T-helper 1 cell treated with Interleukin-12 subunit alpha and Interleukin-12 subunit beta and Interleukin-4 antibody, amounts not matched to agents 30 μg/mL and 1 μg/mL, for 36 hours (primary cell): ENCODE measurements around the gene TNNI2.

Experiments used
- H3K27ac Mint-ChIP-seq: one replicate; pipeline ENCODE4 v1.8.0; 2021; ENCODE audit warnings: mild to moderate bottlenecking, mixed read lengths
- H3K27me3 Mint-ChIP-seq: one replicate; pipeline ENCODE4 v1.8.0; 2021; ENCODE audit warnings: low read depth, mixed read lengths
- H3K36me3 Mint-ChIP-seq: one replicate; pipeline ENCODE4 v1.8.0; 2021; ENCODE audit warnings: low read depth, mixed read lengths
- H3K4me1 Mint-ChIP-seq: one replicate; pipeline ENCODE4 v1.8.0; 2021; ENCODE audit warnings: low read depth, mixed read lengths
- H3K4me3 Mint-ChIP-seq: one replicate; pipeline ENCODE4 v1.8.0; 2021; ENCODE audit warnings: mild to moderate bottlenecking, moderate library complexity, mixed read lengths
- H3K9me3 Mint-ChIP-seq: one replicate; pipeline ENCODE4 v1.8.0; 2021; ENCODE audit warnings: mixed read lengths

Gene TNNI2

DNA sequence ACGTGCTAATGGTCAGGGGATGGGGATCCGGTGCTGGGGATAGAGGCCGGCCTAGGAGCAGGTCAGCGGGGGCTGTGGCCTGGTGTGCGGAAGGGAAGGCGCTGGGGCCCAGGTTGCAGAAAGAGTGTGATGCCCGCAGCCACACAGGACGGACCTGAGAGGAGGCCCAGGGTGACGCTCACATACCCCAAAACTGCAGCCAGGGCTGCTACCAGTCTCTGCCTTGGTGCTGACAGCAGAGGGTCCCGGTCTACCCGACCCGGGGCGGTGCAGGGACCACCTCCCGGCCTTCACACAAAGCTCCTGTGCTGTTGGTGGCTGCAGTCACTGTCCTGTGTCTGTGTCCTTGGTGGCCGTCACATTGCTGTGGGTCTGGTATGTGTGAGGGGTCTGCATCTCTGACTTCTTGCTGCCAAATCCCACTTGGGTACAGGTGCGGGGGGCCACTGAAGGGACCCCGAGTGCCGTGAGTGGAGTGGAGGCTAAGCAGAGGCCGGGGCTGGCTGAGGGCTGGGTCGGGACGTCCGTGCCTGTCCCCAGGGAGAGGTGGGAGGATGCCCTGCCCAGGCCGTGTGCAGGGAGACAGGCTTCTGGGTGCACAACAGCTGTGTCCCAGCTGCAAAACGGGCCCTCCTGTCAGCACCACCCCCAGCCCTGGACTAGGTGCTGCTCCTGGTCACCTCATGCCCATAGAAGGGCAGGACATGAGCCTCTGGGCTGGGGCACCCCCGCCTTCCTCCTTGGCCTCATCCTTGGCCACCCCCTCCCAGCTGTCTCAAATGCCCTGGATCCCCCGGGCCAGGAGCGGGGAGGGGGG lies 15.6 kb downstream of the TNNI2 start:
- H3K4me1 Mint-ChIP-seq, result peaks cover 32% of the 10 kb centered on the region
- no peaks in the 10 kb centered on the region for H3K27me3 Mint-ChIP-seq
- H3K27ac Mint-ChIP-seq, result peak overlapping the region; percentile 91
- peak overlapping the region; percentile 99 for H3K4me3 Mint-ChIP-seq
- no peaks in the 10 kb centered on the region for H3K9me3 Mint-ChIP-seq
- H3K36me3 Mint-ChIP-seq, result peaks cover 12% of the 10 kb centered on the region

DNA sequence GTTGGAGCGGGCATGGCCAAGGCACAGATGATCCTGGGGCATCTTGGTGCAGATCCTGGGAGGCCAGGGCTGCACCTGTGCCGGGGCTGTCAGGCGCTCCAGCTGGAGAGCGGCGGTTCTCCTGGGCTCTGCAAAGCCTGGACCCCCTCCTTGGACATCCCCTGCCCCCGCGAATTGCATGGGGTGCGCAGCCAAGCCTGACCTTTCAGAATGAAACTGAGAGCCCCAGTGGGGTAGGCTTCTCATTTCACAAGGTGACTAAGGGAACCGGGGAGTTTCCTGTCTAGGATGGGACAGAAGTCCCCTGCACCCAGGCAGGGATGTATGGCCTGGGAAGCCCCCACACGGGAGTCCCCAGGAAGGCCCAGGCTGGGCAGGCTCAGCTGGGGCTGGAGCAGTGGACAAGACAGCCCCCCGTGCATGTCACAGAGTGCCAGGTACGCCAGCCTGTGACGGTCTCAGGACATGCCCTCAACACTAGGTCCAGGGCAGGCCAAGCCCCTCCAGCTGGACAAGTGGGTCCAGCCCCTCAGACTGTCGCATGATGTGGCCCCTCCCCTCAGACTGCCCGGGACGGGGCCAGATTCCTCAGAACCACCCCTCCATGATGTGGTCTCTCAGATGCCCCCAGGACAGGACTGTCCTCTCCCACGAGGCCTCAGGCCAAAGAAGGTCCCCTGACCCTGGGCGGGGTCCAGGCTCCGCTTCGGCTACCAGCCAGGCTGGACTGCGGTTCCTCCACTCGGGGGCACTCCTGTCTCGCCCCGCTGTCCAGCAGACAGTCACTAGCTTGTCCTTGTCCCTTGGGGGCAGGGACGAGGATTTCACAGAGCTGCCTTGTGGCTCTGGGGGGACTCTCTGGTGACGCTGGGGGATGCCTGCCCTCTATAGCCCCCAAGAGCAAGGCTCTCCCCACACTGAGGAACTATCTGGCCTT lies 16.4 kb downstream of the TNNI2 start:
- Mint-ChIP-seq H3K9me3 (no peaks in the 10 kb centered on the region), H3K36me3 (peaks cover 12% of the 10 kb centered on the region), H3K4me3 (peak overlapping the region; percentile 99), H3K4me1 (peaks cover 26% of the 10 kb centered on the region), H3K27ac (no peak overlapping the region), H3K27me3 (no peaks in the 10 kb centered on the region)

DNA sequence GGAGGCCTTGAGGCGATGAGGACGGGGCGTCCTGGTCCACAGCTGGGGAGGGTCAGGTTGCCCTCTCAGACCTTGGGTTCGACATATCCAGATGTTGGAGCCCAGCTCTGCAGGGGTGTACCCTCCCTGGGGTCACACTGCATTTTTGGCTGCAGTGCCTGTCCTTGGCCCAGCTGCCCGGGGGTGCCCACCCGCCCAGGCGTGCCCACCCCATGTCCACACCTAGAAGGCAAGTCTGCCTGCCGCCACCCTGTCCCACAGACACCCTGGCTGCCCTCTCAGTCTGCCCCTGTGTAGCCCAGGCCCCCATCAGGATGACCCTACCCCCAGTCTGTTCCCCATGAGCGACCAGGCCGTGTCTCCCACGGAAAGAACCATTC lies 17.1 kb downstream of the TNNI2 start:
- Mint-ChIP-seq H3K27ac (no peak overlapping the region), H3K9me3 (no peaks in the 10 kb centered on the region), H3K36me3 (peaks cover 12% of the 10 kb centered on the region), H3K4me1 (peaks cover 21% of the 10 kb centered on the region), H3K4me3 (peak overlapping the region; percentile 55), H3K27me3 (no peaks in the 10 kb centered on the region)

DNA sequence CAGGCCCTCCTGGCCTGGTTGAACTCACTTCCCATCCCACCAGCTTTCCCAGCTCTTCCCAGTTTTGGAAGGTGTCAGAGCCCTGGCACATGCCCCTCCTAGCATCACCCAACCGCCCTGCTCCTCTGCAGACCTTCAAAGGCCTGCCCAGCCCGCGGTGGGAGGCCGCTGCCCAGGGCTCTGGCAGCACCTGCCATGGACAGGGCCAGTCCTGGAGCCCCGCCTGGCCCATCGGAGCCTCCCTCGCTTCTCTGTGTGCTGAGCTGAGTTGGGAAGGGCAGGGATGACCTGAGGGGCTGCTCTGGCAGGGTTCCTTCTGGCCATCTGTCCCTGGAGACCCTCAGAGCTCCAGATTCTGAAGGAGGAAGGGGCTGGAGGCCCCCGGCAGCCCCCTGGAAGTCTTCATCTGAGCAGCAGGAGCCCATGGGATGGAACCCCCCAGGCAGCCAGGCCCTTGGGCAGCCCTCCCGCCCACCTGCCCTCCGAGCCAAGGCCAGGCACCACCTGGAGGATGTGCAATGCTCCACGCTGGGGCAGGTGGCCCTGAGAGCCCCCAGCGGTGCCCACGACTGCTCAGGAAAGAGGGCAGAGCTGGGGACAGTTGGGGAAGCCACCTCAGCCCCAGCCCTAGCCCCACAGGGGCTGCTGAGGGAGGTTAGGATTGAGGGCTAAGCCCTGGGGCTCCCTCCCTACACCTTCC lies 17.7 kb downstream of the TNNI2 start:
- Mint-ChIP-seq H3K4me3 (peak overlapping the region; percentile 55), H3K27me3 (no peaks in the 10 kb centered on the region), H3K4me1 (peaks cover 18% of the 10 kb centered on the region), H3K36me3 (peaks cover 12% of the 10 kb centered on the region), H3K9me3 (no peaks in the 10 kb centered on the region), H3K27ac (peak overlapping the region; percentile 15)

GRCh38 chr11:1857064-1857463 lies 18.3 kb downstream of the TNNI2 start:
- Mint-ChIP-seq H3K36me3 (peaks cover 12% of the 10 kb centered on the region), H3K4me1 (peaks cover 15% of the 10 kb centered on the region), H3K27ac (no peak overlapping the region), H3K9me3 (no peaks in the 10 kb centered on the region), H3K27me3 (no peaks in the 10 kb centered on the region), H3K4me3 (no peak overlapping the region)

GRCh38 chr11:1858154-1858553 lies 19.4 kb downstream of the TNNI2 start:
- Mint-ChIP-seq H3K9me3 (no peaks in the 10 kb centered on the region), H3K4me3 (no peak overlapping the region), H3K27ac (no peak overlapping the region), H3K27me3 (no peaks in the 10 kb centered on the region), H3K36me3 (peaks cover 8% of the 10 kb centered on the region), H3K4me1 (peaks cover 5% of the 10 kb centered on the region)

DNA sequence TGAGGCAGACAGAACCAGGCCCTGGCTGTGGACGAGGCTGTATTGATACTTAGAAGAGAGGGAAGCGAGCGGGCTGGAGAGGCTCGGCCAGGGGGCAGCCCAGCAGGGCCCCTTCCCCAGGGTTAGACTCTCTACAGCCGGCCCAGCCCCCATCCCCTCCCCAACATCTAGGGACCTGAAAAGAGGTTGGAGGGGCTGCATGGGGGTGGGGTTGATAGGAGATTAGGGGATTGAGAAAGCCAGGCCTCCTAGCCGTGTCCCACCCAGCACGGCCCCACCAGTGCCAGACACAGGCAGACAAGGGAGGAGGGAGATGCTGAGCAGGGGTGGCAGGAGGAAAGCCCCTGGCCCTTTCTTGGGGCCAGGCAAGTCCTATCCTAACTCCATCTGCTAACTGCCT lies 19.8 kb downstream of the TNNI2 start:
- Mint-ChIP-seq H3K4me1 (peaks cover 5% of the 10 kb centered on the region), H3K4me3 (no peak overlapping the region), H3K9me3 (no peaks in the 10 kb centered on the region), H3K27ac (no peak overlapping the region), H3K36me3 (peaks cover 8% of the 10 kb centered on the region), H3K27me3 (no peaks in the 10 kb centered on the region)

GRCh38 chr11:1859004-1859403 lies 20.2 kb downstream of the TNNI2 start:
- Mint-ChIP-seq H3K27me3 (no peaks in the 10 kb centered on the region), H3K4me1 (peaks cover 3% of the 10 kb centered on the region), H3K9me3 (no peaks in the 10 kb centered on the region), H3K4me3 (no peak overlapping the region), H3K36me3 (peaks cover 6% of the 10 kb centered on the region), H3K27ac (no peak overlapping the region)

- Mint-ChIP-seq H3K9me3 (no peaks in the 10 kb centered on the region), H3K27ac (no peak overlapping the region), H3K27me3 (no peaks in the 10 kb centered on the region), H3K36me3 (peaks cover 5% of the 10 kb centered on the region), H3K4me1 (peaks cover 3% of the 10 kb centered on the region), H3K4me3 (no peak overlapping the region)
Measured at GRCh38 chr11:1860108-1860507, 21.3 kb downstream of the TNNI2 start.

DNA sequence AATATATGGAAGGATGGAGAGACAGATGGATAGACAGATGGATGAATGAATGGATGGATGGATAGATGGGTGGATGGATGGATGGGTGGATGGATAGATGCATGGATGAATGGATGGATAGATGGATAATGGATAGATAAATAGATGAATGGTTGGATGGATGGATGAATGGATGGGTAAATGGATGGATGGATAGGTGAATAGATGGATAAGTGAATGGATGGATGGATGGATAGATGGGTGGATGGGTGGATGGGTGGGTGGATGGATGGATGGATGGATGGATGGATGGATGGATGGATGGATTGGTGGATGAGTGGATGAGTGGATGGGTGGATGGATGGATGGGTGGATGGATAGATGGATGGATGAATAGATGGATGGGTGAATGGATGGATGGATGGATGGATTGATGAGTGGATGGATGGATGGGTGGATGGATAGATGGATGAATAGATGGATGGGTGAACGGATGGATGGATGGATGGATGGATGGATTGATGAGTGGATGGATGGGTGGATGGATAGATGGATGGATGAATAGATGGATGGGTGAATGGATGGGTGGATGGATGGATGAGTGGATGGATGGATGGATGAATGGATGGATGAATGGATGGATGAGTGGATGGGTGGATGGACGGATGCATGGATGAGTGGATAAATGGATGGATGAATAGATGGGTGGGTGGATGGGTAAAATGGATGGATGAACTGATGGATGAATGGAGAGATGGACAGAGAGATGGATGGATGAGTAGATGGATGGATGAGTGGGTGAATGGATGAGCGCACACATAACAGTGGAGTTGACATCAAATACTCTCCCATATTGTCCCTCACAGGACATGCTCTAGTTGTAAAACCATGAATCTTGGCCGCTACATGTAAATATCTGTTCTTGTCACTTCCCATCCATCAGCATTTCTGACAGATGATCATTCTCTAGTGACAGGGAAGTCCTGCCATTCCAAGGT lies 22.9 kb downstream of the TNNI2 start:
- Mint-ChIP-seq H3K36me3 (peaks cover 3% of the 10 kb centered on the region), H3K4me1 (peaks cover 3% of the 10 kb centered on the region), H3K27ac (no peak overlapping the region), H3K4me3 (no peak overlapping the region), H3K9me3 (no peaks in the 10 kb centered on the region), H3K27me3 (no peaks in the 10 kb centered on the region)

- no peak overlapping the region for H3K27ac Mint-ChIP-seq
- no peaks in the 10 kb centered on the region for H3K27me3 Mint-ChIP-seq
- peaks cover 3% of the 10 kb centered on the region for H3K4me1 Mint-ChIP-seq
- no peak overlapping the region for H3K4me3 Mint-ChIP-seq
- peaks cover 3% of the 10 kb centered on the region for H3K36me3 Mint-ChIP-seq
- no peaks in the 10 kb centered on the region for H3K9me3 Mint-ChIP-seq
Measured at GRCh38 chr11:1862588-1863351, 24.0 kb downstream of the TNNI2 start.

DNA sequence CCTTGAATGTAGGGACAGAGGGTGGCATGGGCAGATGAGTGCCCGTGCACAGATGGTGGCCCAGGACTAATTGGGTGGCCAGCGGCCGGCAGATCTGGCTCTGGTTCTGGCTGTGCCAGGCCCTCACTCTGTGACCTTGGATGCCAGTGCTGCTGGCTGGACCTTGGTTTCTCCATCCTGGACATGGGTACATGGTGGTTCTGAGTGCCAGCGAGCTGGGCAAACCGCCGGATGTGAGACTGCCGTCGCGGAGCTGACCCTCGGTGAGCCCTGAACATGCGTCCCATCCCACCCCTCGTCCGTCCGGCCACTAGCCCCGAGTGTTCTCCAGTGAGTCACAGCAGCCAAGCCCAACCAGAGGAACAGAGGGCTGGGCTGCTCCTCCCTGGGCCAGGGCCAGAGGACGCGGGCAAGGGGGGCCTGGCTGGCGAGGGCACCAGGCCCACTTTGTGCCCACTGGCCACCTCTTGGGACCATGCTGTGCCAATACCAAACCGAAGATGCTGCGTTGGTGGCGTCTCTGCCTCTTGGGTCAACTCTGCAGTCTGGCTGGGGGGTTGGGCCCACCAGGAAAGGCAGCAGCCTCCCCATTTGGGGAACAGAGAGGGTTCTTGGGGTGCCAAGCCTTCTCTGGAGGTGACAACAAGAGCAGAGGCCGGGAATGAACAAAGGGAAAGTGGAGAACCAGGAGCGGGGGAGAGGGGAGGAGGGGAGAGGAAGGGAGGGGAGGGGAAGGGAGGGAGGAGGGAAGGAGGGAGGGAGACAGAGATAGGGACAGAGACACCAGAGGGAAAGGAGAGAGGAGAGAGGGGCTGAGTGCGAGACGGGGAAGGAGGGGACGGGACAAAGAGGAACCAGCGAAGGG lies 24.8 kb downstream of the TNNI2 start:
- H3K27me3 Mint-ChIP-seq, result no peaks in the 10 kb centered on the region
- no peak overlapping the region for H3K27ac Mint-ChIP-seq
- H3K36me3 Mint-ChIP-seq, result peaks cover 2% of the 10 kb centered on the region
- no peaks in the 10 kb centered on the region for H3K9me3 Mint-ChIP-seq
- no peak overlapping the region for H3K4me3 Mint-ChIP-seq
- peaks cover 3% of the 10 kb centered on the region for H3K4me1 Mint-ChIP-seq
